SK-N-SH treated with all-trans-retinoic acid at 6 μM for 48 hours (cell line): ENCODE results near the gene CSF1.

Experiments
- CREB5 ChIP-seq: fragments of 250-450 bp; sonication (Bioruptor Pico); IDR thresholded peaks from 2 replicates; pipeline ENCODE4 v1.5.1; 2020; ENCODE audit warnings: low read depth, mild to moderate bottlenecking, moderate library complexity
- CSDC2 ChIP-seq: fragments of 250-450 bp; sonication (Bioruptor Pico); IDR thresholded peaks from 2 replicates; pipeline ENCODE4 v1.5.0; 2020; ENCODE audit warnings: mild to moderate bottlenecking, moderate library complexity
- POU6F1 ChIP-seq: fragments of 250-450 bp; sonication (Bioruptor Pico); IDR thresholded peaks from 2 replicates; pipeline ENCODE4 v1.8.0; 2021; ENCODE audit warnings: low read depth, mild to moderate bottlenecking, moderate library complexity, borderline replicate concordance
- RARB ChIP-seq: fragments of 250-450 bp; sonication (Bioruptor Pico); IDR thresholded peaks from 2 replicates; pipeline ENCODE4 v1.8.0; 2021; ENCODE audit warnings: mild to moderate bottlenecking, moderate library complexity
- ZFP3 ChIP-seq: fragments of 250-450 bp; sonication (Bioruptor Pico); IDR thresholded peaks from 2 replicates; pipeline ENCODE4 v1.5.0; 2020; ENCODE audit warnings: mild to moderate bottlenecking, moderate library complexity
- ZFP30 ChIP-seq: fragments of 450-650 bp; formaldehyde crosslinking; IDR thresholded peaks from 2 replicates; pipeline ENCODE4 v1.5.0; 2022; ENCODE audit warnings: mild to moderate bottlenecking, moderate library complexity

GRCh38 chr1:109942434-109942833 is 31.8 kb downstream of the CSF1 start:
- TF ChIP-seq ZFP30 (CRISPR knock-in tag) (no peak), ZFP3 (CRISPR knock-in tag) (no peak), CREB5 (CRISPR knock-in tag) (no peak), RARB (CRISPR knock-in tag) (no peak), POU6F1 (no peak), CSDC2 (CRISPR knock-in tag) (no peak)
